ENCODE data around the gene KLHL40.

The KLHL40 gene

GRCh38 chr3:42691816-42692666 lies 6.7 kb downstream of the KLHL40 start:
- DNase-seq = no peak

GRCh38 chr3:42692667-42693529 lies 7.6 kb downstream of the KLHL40 start:
- DNase-seq = no peak

- DNase-seq = no peak
Measured at GRCh38 chr3:42693530-42693930, 8.2 kb downstream of the KLHL40 start.

GRCh38 chr3:42694366-42694765 lies 9.0 kb downstream of the KLHL40 start:
- no peak for DNase-seq

GRCh38 chr3:42696356-42697288 lies 11.3 kb downstream of the KLHL40 start:
- DNase-seq = no peak

GRCh38 chr3:42697289-42698051 lies 12.1 kb downstream of the KLHL40 start:
- DNase-seq = no peak

- no peak for DNase-seq
Measured at GRCh38 chr3:42698216-42698910, 13.0 kb downstream of the KLHL40 start.

GRCh38 chr3:42698911-42699230 lies 13.5 kb downstream of the KLHL40 start:
- DNase-seq = no peak

GRCh38 chr3:42699511-42699971 lies 14.2 kb downstream of the KLHL40 start:
- no peak for DNase-seq

GRCh38 chr3:42700366-42701288 lies 15.3 kb downstream of the KLHL40 start:
- no peak for DNase-seq

GRCh38 chr3:42701371-42702065 lies 16.2 kb downstream of the KLHL40 start:
- DNase-seq = no peak

- no peak for DNase-seq
Measured at GRCh38 chr3:42702066-42702951, 17.0 kb downstream of the KLHL40 start, which contains the start of gene HHATL. Gene HHATL, minus strand, starts transcription at chr3:42702798. Its CDS starts 1,972 bp downstream, at chr3:42700826.

GRCh38 chr3:42702982-42703694 lies 17.8 kb downstream of the KLHL40 start:
- no peak for DNase-seq

- DNase-seq = no peak
Measured at GRCh38 chr3:42703695-42704025, 18.3 kb downstream of the KLHL40 start.

GRCh38 chr3:42704136-42704841 lies 19.0 kb downstream of the KLHL40 start:
- no peak for DNase-seq

- no peak for DNase-seq
Measured at GRCh38 chr3:42705058-42705767, 19.9 kb downstream of the KLHL40 start.

Measured in NCI-H1417 treated with DMSO at 0.1 percent for 48 hours (cell line).